Lower leg skin (tissue), 3 donors: Measurements from ENCODE around the gene TMCC2.

Experiments
- POLR2A ChIP-seq, 2 donors: fragments of 450-650 bp; IDR thresholded peaks; one replicate each; pipeline ENCODE4 v1.6.1; 2016 to 2017; ENCODE audit warnings: antibody characterized with exemption in 2 of 2, mild to moderate bottlenecking in 1 of 2, moderate library complexity in 1 of 2
- TF ChIP-seq, protein P1 (sequence below), 3 donors: fragments of 450-650 bp; IDR thresholded peaks; one replicate each; pipeline ENCODE4 v1.5.1; 2016; ENCODE audit warnings: antibody characterized with exemption in 3 of 3, mild to moderate bottlenecking in 3 of 3, moderate library complexity in 2 of 3

DNA sequence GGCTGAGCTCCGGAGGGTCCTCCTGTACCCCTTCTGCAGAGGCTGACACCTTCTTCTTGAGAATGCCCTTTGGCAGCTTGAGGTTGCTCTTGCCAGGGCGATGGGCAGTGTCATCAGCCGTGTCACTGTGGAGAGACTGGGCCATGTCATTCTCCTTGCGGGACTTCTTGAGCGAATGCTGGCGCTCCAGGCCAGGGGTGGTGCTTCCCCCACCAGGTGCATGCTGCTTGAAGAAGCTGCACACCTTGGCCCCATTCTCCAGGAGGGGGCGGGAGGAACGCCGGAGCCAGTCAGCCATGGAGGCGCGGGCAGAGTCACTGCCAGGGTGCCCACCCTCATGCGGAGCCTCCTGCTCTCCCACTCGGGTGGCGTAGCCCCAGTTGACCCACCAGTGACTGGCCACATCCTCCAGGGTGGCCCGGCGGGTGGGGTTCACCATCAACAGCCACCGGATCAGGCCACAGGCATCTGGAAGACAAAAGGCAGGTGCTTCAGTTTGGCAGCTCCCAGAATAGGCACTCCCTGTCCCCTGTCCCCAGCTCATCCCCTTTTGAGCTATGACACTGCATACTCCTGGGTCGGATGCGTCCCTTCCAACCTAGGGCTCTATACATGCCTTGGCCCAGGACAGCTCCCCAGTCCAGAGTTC is 76.4 kb downstream of the TMCC2 start:
- TF ChIP-seq, protein P1, sequence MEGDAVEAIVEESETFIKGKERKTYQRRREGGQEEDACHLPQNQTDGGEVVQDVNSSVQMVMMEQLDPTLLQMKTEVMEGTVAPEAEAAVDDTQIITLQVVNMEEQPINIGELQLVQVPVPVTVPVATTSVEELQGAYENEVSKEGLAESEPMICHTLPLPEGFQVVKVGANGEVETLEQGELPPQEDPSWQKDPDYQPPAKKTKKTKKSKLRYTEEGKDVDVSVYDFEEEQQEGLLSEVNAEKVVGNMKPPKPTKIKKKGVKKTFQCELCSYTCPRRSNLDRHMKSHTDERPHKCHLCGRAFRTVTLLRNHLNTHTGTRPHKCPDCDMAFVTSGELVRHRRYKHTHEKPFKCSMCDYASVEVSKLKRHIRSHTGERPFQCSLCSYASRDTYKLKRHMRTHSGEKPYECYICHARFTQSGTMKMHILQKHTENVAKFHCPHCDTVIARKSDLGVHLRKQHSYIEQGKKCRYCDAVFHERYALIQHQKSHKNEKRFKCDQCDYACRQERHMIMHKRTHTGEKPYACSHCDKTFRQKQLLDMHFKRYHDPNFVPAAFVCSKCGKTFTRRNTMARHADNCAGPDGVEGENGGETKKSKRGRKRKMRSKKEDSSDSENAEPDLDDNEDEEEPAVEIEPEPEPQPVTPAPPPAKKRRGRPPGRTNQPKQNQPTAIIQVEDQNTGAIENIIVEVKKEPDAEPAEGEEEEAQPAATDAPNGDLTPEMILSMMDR (IDR thresholded peaks at IDR 0.05) = no peak
- no peak for TF ChIP-seq POLR2A (IDR thresholded peaks at IDR 0.05)
